Stimulated activated CD4-positive, alpha-beta T cell treated with anti-CD3 and anti-CD28 coated beads, Interleukin-12 subunit alpha, Interleukin-12 subunit beta, amount 100 ng/mL, for 24 hours (primary cell): Measurements from ENCODE around the gene NMRAL1.

Experiments
- DNase-seq, 2 experiments: peaks; one replicate each; pipeline ENCODE4 v3.0.0-alpha.2; 2020; ENCODE audit warnings: low read depth in 2 of 2

The NMRAL1 gene

DNA sequence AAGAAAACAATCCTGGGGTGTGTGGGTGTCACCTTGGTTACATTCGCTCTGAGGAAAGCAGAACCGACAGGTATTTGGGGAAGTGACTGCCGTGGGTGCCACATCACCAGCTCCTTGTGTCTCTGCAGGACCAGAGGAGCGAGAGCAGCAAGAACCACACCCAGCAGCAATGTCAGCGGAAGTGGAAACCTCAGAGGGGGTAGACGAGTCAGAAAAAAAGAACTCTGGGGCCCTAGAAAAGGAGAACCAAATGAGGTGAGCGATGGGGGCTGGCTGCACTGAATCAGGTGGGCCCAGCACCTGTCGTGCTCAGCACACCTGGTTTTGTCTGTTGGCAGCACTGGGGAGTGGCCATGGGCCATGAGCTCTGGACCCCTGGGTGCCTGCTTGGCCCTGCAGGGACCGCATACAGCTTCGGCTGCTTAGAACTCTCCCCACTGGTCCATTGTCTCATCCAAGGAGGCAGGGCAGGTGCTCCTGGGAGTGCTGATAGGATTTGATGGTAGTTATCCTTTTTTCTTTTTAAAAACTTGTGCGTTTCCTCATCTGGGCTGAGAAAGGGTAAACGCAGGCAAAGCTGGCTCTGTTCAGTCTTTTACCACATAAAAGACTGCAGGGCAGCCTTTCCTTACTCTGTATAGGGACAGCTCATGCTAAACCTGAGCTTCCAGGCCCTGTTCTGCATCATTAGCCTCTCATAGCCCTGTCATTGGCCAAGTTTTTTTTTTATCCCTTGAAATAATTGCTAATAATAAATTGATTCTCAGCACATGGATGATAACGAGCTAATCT is 31.1 kb upstream of the NMRAL1 start:
- DNase-seq, result peak; percentile 39 to 51

GRCh38 chr16:4501071-4501478 is 26.6 kb upstream of the NMRAL1 start:
- no peak for DNase-seq

- DNase-seq, result no peak
Measured at GRCh38 chr16:4500272-4500671, 25.8 kb upstream of the NMRAL1 start.

GRCh38 chr16:4499196-4499555 is 24.8 kb upstream of the NMRAL1 start:
- no peak for DNase-seq

GRCh38 chr16:4498546-4499195 is 24.2 kb upstream of the NMRAL1 start:
- DNase-seq, result no peak

DNA sequence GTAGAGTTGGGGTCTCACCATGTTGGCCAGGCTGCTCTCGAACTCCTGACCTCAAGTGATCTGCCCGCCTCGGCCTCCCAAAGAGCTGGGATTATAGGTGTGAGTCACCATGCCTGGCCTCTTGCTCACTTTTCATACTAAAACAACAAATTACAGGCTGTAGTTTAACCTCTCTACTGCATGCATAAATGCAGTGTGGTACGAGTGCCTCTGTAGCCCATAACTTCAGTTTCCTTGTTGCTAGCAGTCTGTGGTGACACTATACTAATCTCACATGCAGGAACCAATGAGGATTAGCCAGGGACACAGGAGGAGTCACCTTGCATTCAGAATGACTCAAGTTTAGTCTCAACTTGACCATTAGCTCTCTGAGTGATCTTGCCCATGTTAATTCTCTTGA is 21.9 kb upstream of the NMRAL1 start:
- no peak for DNase-seq

- DNase-seq, result no peak
Measured at GRCh38 chr16:4495766-4496165, 21.3 kb upstream of the NMRAL1 start.

- no peak for DNase-seq
Measured at GRCh38 chr16:4494746-4495490, 20.5 kb upstream of the NMRAL1 start.

DNA sequence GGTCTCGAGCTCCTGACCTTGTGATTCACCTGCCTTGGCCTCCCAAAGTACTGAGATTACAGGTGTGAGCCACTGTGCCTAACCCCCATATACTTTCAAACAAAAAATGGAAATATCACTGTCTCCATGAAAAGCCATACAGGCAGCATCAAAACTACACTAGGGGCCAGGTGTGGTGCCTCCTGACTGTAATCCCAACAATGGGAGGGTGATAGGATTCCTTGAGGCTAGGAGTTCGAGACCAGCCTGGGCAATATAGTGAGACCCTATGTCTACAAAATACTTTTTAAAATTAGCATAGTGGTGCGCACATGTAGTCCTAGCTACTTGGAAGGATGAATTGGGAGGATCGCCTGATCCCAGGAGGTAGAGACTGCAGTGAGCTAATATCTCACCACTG is 17.5 kb upstream of the NMRAL1 start:
- no peak for DNase-seq

GRCh38 chr16:4489030-4489429 is 14.6 kb upstream of the NMRAL1 start:
- no peak for DNase-seq

DNA sequence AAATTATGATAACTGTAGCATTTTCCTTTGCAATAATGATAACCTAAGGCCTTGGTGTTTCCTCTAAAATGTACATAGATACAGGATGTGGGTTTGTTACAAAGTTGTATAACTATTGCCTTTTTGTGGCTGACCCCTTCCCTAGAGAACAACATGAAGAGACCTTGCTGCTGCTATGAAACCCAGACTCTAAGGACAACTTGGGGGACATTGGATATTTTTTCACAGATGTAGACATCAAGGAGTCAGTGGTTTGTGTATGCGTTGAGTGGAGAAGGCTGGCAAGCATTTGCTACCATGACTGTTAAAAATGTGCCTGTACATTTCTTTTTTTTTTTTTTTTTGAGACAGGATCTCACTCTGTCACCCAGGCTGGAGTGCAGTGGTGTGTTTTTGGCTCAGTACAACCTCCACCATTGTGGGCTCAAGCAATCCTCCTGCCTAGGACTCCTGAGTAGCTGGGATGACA is 14.1 kb upstream of the NMRAL1 start:
- no peak for DNase-seq

- no peak for DNase-seq
Measured at GRCh38 chr16:4487955-4488498, 13.6 kb upstream of the NMRAL1 start.

GRCh38 chr16:4486126-4486893 is 11.9 kb upstream of the NMRAL1 start:
- no peak for DNase-seq

- no peak for DNase-seq
Measured at GRCh38 chr16:4481963-4482362, 7.5 kb upstream of the NMRAL1 start.

DNA sequence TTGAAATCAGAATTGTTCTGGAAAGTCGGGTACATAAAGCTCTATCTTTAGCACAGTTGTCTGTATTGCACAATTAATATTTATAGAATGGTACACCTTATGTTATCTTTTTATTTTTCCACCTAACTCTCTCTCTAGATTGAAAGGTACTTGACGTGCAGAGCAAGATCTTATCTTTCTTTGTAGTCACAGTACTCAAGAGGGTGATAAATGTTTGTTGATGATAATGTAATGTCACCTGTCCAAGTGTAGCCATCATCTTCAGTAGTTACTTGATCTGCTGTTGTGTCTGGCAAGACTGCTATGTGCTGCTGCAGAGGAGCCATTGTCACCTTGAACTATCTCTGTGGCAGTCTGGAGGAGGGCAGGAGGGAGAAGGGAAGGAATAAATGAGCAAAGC is 7.1 kb upstream of the NMRAL1 start:
- DNase-seq, result no peak

- no peak for DNase-seq
Measured at GRCh38 chr16:4477966-4478365, 3.5 kb upstream of the NMRAL1 start.

GRCh38 chr16:4475880-4476788 is 1.7 kb upstream of the NMRAL1 start, which contains the start of gene HMOX2:
HMOX2 (plus strand) TSS chr16:4476398; CDS start chr16:4505525, 29,127 bp downstream.
- DNase-seq, result peak; percentile 91 to 93

GRCh38 chr16:4472880-4473279 is 1.5 kb downstream of the NMRAL1 start:
- DNase-seq, result no peak

GRCh38 chr16:4471869-4472268 is 2.6 kb downstream of the NMRAL1 start:
- DNase-seq, result no peak

GRCh38 chr16:4468972-4469371 is 5.5 kb downstream of the NMRAL1 start:
- DNase-seq, result no peak
